ENCODE data around the gene SLC23A1.

The SLC23A1 gene

DNA sequence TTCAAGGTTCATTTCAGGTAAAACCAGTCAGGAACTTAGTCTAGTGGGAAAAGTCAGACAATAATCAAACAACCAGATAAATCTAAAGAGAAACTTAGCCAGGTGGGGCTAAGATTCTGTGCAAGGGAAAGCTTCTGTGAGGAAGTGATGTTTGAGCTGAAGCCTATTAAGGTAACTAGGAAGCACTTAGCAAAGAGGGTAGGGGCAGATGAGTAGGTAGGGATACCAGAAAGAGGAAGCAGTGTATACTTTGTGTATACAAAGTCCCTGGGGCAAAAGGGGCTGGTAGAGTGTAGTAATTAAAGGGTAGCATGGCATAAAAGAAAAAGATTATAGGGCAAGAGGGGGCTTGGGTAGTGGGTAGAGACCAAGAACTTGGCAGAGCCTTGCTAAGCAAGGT is 24.4 kb upstream of the SLC23A1 start:
- TF ChIP-seq, protein P1, sequence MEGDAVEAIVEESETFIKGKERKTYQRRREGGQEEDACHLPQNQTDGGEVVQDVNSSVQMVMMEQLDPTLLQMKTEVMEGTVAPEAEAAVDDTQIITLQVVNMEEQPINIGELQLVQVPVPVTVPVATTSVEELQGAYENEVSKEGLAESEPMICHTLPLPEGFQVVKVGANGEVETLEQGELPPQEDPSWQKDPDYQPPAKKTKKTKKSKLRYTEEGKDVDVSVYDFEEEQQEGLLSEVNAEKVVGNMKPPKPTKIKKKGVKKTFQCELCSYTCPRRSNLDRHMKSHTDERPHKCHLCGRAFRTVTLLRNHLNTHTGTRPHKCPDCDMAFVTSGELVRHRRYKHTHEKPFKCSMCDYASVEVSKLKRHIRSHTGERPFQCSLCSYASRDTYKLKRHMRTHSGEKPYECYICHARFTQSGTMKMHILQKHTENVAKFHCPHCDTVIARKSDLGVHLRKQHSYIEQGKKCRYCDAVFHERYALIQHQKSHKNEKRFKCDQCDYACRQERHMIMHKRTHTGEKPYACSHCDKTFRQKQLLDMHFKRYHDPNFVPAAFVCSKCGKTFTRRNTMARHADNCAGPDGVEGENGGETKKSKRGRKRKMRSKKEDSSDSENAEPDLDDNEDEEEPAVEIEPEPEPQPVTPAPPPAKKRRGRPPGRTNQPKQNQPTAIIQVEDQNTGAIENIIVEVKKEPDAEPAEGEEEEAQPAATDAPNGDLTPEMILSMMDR (IDR thresholded peaks at IDR 0.05; ENCODE audit: low read depth, low read length) = no peak
- no peak overlapping the region for H3K4me3 ChIP-seq (ENCODE audit: low read depth, low read length)

DNA sequence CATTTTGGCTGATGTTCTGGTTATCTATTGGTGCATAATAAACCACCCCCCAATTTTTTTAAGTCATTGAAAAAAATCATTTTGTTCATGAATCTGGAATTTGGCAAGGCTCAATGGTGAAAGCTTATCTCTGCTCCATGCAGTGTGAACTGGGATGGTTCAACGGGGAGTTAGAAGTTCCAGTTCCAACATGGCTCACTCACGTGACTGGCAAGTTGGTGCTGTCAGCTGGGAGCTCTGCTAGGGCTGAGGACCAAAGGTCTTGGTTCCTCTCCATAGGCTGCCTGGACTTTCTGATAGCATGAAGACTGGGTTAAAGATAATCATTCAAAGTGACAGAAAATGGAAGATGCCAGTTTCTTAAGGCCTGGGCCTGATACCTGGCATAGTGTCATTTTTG is 23.9 kb upstream of the SLC23A1 start:
- H3K4me3 ChIP-seq (ENCODE audit: low read depth, low read length) = no peak overlapping the region
- TF ChIP-seq, protein P1 (IDR thresholded peaks at IDR 0.05; ENCODE audit: low read depth, low read length) = no peak

DNA sequence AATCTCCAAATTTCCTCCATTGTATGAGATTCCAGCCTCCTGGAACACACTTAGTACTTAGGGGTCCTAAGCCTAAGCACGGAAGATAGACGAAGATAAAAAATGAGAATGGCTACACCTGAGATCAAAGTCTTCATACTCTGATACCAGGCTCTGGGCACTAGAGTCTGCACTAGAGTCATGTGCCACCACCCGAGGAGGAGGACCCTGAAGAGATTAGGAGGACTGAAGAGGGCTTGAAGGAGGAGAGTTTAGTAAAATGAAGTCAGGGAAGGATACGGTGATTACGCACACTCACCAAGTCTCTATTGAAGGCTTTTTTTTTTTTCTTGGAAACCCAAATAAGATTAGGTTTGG is 21.4 kb upstream of the SLC23A1 start:
- TF ChIP-seq, protein P1 (IDR thresholded peaks at IDR 0.05; ENCODE audit: low read depth, low read length) = no peak
- H3K4me3 ChIP-seq (ENCODE audit: low read depth, low read length) = peak overlapping the region; percentile 66

DNA sequence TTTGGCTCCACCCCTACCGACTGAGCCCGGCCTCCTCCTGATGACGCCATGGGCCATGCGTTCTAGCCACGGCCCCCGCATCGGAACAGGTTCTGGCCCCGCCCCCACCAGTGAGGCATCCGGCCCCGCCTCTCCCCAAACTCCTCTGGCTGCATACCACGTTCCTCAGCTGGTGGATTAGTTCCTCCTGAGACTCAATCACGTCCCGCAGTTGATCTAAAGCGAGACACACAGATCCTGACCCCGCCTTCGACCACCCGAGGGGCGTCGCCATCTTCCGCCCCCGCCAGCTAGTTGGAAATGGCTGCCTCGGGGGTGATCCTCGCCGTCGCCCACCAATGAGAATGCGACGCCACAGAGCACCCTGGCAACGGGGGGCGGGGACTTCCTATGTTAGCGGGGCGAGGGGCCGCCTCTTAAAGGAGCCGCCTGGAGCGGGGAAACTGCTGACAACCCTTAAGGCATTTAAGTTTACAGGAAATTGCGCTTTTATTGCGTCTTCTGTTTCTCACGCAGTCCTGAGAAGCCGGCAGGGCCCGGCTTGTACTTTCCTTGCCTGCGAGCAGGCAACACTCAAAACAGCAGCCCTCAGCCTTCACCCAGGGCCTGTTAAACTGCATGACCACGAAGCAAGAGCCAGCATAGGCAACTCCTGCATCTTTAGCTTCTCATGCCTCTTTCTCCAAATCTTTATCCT is 20.8 kb upstream of the SLC23A1 start, which contains the start of gene SPATA24:
SPATA24 (minus strand) TSS at position 303 of the 697 bp plus-strand sequence; CDS start at position 274, 29 bp downstream.
- TF ChIP-seq, protein P1 (IDR thresholded peaks at IDR 0.05; ENCODE audit: low read depth, low read length) = no peak
- peak within 1 kb of the TSS; percentile 66 for H3K4me3 ChIP-seq (ENCODE audit: low read depth, low read length)

DNA sequence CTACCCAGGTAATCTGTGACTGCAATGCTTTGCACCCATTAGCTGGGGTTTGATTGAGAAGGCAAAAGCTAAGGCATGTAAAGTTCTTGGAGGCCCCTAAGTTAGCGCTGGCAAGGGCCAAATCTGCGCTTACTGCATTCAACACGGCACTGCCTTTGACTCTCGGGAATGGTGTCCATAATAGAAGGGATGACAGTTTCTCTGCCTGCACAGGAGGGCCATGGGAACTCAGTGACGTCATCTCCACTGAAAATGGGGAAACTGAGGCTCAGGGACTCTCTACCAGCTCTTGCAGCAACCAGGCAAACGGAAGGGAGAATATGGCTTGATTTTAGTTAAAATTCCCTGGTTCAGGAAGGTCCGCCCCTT is 20.3 kb upstream of the SLC23A1 start:
- TF ChIP-seq, protein P1 (IDR thresholded peaks at IDR 0.05; ENCODE audit: low read depth, low read length) = no peak
- H3K4me3 ChIP-seq (ENCODE audit: low read depth, low read length) = peak overlapping the region; percentile 66

DNA sequence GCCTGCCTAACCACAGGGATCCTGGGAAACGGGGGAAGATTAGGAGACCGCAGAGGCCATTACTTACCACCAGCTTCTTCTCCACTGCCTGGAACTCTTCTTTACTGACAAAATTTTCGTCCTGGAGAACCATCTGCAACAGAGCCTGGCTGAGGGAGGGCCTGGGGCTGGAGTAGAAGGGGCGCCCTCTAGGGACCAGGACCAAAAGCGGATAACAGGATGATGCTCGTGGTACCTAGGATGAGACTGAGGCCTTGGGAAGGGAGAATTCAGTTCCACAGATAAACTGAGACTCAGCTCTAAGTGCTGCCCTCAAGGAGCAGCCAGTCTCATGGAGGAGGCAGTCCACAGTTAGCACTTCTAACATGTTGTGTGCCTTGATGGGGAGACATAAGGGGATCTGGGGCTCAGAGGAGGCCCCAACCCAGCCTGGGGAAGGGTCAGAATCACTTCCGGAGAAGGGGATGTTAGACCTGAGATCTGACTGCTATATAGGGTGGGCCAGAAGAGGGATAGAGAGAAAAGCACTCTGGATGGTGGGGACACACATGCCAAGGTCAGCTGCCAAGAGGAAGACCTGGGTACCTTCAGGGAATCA is 19.6 kb upstream of the SLC23A1 start:
- H3K4me3 ChIP-seq (ENCODE audit: low read depth, low read length) = no peak overlapping the region; the same call in 1 of the 2 replicates
- TF ChIP-seq, protein P1 (IDR thresholded peaks at IDR 0.05; ENCODE audit: low read depth, low read length) = peak; percentile 21; the same call in 1 of the 2 replicates

DNA sequence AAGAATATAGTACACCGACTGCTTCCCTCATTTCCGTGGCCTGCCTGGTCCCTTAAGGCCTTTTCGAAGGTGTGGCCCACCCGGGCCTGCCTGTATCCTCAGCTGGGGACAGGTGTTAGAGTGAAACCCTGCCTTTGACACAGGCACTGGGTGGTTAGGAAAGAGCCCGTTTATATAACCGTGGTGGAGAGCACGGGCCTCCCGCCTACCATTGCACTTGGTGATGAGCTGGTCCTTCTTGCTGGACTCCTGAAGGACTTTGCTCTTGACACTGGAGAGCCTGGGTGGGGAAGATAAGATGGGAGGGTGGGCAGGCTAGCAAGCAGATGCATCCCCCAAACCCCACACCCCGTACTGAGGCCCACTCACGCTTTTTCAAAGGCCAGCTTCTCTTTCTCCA is 18.4 kb upstream of the SLC23A1 start:
- H3K4me3 ChIP-seq (ENCODE audit: low read depth, low read length) = no peak overlapping the region
- TF ChIP-seq, protein P1 (IDR thresholded peaks at IDR 0.05; ENCODE audit: low read depth, low read length) = no peak

All from WI38 (cell line).